CD14-positive monocyte (primary cell): ENCODE data around the gene DGKQ. TPM values are rescaled to one million over a fixed set of nuclear protein-coding genes. Genes with fewer than 3 reads are reported as not detected.

Experiments
- DNase-seq, 3 donors: peaks; one replicate each; pipeline ENCODE4 v3.0.0-alpha.2; 2011 to 2022
- H2AFZ ChIP-seq: 2 replicates; pipeline ENCODE4 v1.6.0; 2012; ENCODE audit warnings: mild to moderate bottlenecking, low read depth, low read length, inconsistent platforms; ENCODE audit not compliant: insufficient read depth, poor library complexity, severe bottlenecking
- H3K27ac ChIP-seq, 2 donors: 1 replicate in 1 of 2; 2 replicates in 1 of 2; pipeline ENCODE4 v1.5.1; 2012 to 2013; ENCODE audit warnings: low read length in 2 of 2, control low read depth in 1 of 2, inconsistent platforms in 1 of 2, low read depth in 1 of 2, mild to moderate bottlenecking in 1 of 2
- H3K27me3 ChIP-seq, 2 donors: one replicate each; pipeline versions ENCODE4 v1.6.0 to v1.6.1; 2011 to 2013; ENCODE audit warnings: low read length in 2 of 2; ENCODE audit not compliant: control insufficient read depth in 2 of 2, insufficient read depth in 2 of 2
- H3K36me3 ChIP-seq, 2 donors: replicated peaks in 1 of 2; 1 replicate in 1 of 2; 2 replicates in 1 of 2; pipeline versions ENCODE4 v1.5.1 to v1.6.1; 2012 to 2013; ENCODE audit warnings: low read length in 2 of 2, control low read depth in 1 of 2, inconsistent platforms in 1 of 2, mild to moderate bottlenecking in 1 of 2; ENCODE audit not compliant: insufficient read depth in 2 of 2, control insufficient read depth in 1 of 2
- H3K4me1 ChIP-seq, 2 donors: 1 replicate in 1 of 2; 2 replicates in 1 of 2; pipeline versions ENCODE4 v1.5.1 to v1.6.1; 2012 to 2013; ENCODE audit warnings: low read length in 2 of 2, control low read depth in 1 of 2, inconsistent platforms in 1 of 2, mild to moderate bottlenecking in 1 of 2, moderate library complexity in 1 of 2; ENCODE audit not compliant: insufficient read depth in 2 of 2, control insufficient read depth in 1 of 2
- H3K4me2 ChIP-seq: replicated peaks from 2 replicates; pipeline ENCODE3; 2012; ENCODE audit warnings: low read length, moderate library complexity, mild to moderate bottlenecking; ENCODE audit not compliant: poor library complexity, severe bottlenecking; ENCODE audit errors: extremely low read depth
- H3K4me3 ChIP-seq, 3 experiments: fragments of 200-600 bp in 1 of 3; sonication (generic) in 1 of 3; replicated peaks in 1 of 3; 1 replicate in 2 of 3; 2 replicates in 1 of 3; pipeline ENCODE4 v1.5.1; 2011 to 2013; ENCODE audit warnings: low read length in 3 of 3, mild to moderate bottlenecking in 3 of 3, control low read depth in 2 of 3, low read depth in 2 of 3, inconsistent platforms in 1 of 3, moderate library complexity in 1 of 3
- H3K79me2 ChIP-seq: 2 replicates; pipeline ENCODE4 v1.6.0; 2012; ENCODE audit warnings: mild to moderate bottlenecking, control low read depth, inconsistent platforms, low read length, moderate library complexity; ENCODE audit not compliant: insufficient read depth
- H3K9ac ChIP-seq: 2 replicates; pipeline ENCODE4 v1.6.0; 2017; ENCODE audit warnings: low read length, mild to moderate bottlenecking; ENCODE audit not compliant: insufficient read depth, poor library complexity, severe bottlenecking
- H3K9me3 ChIP-seq, 2 donors: replicated peaks in 1 of 2; 1 replicate in 1 of 2; 2 replicates in 1 of 2; pipeline versions ENCODE4 v1.5.1 to v1.6.1; 2012 to 2013; ENCODE audit warnings: low read length in 2 of 2, control low read depth in 1 of 2; ENCODE audit not compliant: control insufficient read depth in 1 of 2, insufficient read depth in 1 of 2
- H4K20me1 ChIP-seq: 2 replicates; pipeline ENCODE4 v1.6.0; 2012; ENCODE audit warnings: mild to moderate bottlenecking, low read length, control low read depth, moderate library complexity; ENCODE audit not compliant: insufficient read depth
- H3K27ac Mint-ChIP-seq, 7 donors: one replicate each; pipeline ENCODE4 v1.8.0; 2020; ENCODE audit warnings: mild to moderate bottlenecking in 7 of 7, mixed read lengths in 7 of 7, moderate library complexity in 6 of 7, inconsistent platforms in 2 of 7
- H3K27me3 Mint-ChIP-seq, 3 donors: one replicate each; pipeline ENCODE4 v1.8.0; 2021 to 2022; ENCODE audit warnings: low read depth in 3 of 3, mild to moderate bottlenecking in 3 of 3, mixed read lengths in 3 of 3, moderate library complexity in 3 of 3, inconsistent platforms in 1 of 3
- H3K36me3 Mint-ChIP-seq, 2 donors: one replicate each; pipeline ENCODE4 v1.8.0; 2020; ENCODE audit warnings: mixed read lengths in 2 of 2, inconsistent platforms in 1 of 2, mild to moderate bottlenecking in 1 of 2
- H3K4me1 Mint-ChIP-seq: one replicate; pipeline ENCODE4 v1.8.0; 2020; ENCODE audit warnings: mild to moderate bottlenecking, mixed read lengths
- H3K4me3 Mint-ChIP-seq, 2 donors: one replicate each; pipeline ENCODE4 v1.8.0; 2020; ENCODE audit warnings: mild to moderate bottlenecking in 2 of 2, mixed read lengths in 2 of 2, moderate library complexity in 1 of 2
- H3K9me3 Mint-ChIP-seq, 7 donors: one replicate each; pipeline ENCODE4 v1.8.0; 2020 to 2022; ENCODE audit warnings: mixed read lengths in 7 of 7, mild to moderate bottlenecking in 6 of 7, moderate library complexity in 6 of 7, inconsistent platforms in 2 of 7
- WGBS: methylation state at CpG from one replicate; pipeline ENCODE4 v1.1.5; 2013; ENCODE audit warnings: missing lambda C conversion rate; ENCODE audit not compliant: insufficient coverage; 5-methylcytosine and 5-hydroxymethylcytosine counted together
- intact Hi-C, 2 donors: fragments of 100-400 bp; cut with micrococcal nuclease; formaldehyde crosslinking; loops; one replicate each; pipeline versions ENCODE4 v1.15.0 to v1.15.1; 2023
- polyA plus RNA-seq, 3 donors: library from polyadenylated mRNA; depleted of rRNA in 1 of 3; unstranded in 2 of 3; stranded (reverse) in 1 of 3; fragments of 300-500 nt in 2 of 3; fragments of >200 nt in 1 of 3; fragmentation: Illumina TruSeq in 2 of 3; gene quantifications; 1 replicate in 2 of 3; 2 replicates in 1 of 3; pipeline ENCODE4 v1.2.3, GENCODE V29; 2012 to 2021
- TF ChIP-seq, protein P1 (sequence below): fragments of 200-600 bp; IDR thresholded peaks from one replicate; pipeline ENCODE4 v1.8.0; 2022; ENCODE audit warnings: antibody characterized with exemption, mild to moderate bottlenecking

The DGKQ gene
- polyA plus RNA-seq, 3 donors = 0.58 to 23.1 (median 2.4) TPM

DNA sequence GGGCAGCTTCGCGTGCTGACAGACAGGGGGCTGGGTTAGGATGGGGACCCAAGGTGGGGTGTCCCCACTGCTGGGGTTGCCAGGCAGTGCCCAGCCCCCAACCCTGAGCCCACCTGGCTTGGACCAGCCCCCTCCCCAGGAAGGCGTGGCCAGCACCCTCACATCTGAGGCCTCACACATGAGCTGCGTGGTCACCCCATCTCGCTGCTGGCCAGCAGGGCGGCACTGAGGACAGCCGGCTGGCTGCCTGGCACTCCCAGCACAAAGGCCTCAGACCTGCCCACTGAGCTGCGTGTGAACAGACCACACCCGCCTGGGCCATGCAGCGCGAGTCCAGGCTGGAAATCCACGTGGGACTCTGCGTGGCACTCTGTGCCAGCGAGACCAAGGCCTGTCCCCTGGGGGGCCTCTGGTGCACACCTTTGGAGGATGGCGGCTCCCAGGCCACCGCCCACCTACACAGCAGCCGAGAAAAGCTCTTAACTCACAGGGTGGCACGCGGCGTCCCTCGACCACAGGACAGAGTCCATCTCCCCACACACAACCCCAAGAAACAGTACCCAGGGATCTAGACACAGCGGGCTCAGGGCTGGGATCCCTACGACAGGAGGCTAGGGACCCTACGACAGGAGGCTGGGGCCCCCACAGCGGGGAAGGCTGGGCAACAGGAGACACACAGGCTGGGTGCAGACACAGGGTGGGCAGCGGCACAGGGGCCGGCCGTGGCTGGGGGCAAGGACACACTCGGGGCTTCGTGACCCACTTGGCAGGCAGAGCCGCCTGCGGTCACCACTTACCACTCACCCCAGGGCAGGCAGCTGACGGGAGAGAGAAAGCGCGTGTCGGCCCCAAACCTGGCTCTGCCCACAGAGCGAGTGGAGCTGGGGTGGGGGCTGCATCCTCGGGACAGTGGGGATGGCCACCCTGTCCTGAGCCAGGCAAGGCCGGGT is 9.8 kb downstream of the DGKQ start:
- Mint-ChIP-seq H3K27ac (peak overlapping the region in 2 of 7 donors; percentile 14 to 57), H3K27me3 (peaks cover 2 to 6% (median 2%) of the 10 kb centered on the region in 3 donors), H3K36me3 (peaks cover 17 to 35% of the 10 kb centered on the region in 2 donors), H3K4me3 (no peak overlapping the region), H3K4me1 (no peaks in the 10 kb centered on the region), H3K9me3 (no peaks in the 10 kb centered on the region)
- no peaks in the 10 kb centered on the region for H3K9me3 ChIP-seq
- 95% methylated on average over 28 of the region's 39 CpGs for WGBS
- no peak for DNase-seq
- H3K4me3 ChIP-seq = no peak overlapping the region
- intact Hi-C loops = no loop called here
- H3K79me2 ChIP-seq = no peaks in the 10 kb centered on the region
- TF ChIP-seq, protein P1, sequence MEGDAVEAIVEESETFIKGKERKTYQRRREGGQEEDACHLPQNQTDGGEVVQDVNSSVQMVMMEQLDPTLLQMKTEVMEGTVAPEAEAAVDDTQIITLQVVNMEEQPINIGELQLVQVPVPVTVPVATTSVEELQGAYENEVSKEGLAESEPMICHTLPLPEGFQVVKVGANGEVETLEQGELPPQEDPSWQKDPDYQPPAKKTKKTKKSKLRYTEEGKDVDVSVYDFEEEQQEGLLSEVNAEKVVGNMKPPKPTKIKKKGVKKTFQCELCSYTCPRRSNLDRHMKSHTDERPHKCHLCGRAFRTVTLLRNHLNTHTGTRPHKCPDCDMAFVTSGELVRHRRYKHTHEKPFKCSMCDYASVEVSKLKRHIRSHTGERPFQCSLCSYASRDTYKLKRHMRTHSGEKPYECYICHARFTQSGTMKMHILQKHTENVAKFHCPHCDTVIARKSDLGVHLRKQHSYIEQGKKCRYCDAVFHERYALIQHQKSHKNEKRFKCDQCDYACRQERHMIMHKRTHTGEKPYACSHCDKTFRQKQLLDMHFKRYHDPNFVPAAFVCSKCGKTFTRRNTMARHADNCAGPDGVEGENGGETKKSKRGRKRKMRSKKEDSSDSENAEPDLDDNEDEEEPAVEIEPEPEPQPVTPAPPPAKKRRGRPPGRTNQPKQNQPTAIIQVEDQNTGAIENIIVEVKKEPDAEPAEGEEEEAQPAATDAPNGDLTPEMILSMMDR = no peak
- H4K20me1 ChIP-seq = peaks cover 23% of the 10 kb centered on the region
- H3K9ac ChIP-seq = no peak overlapping the region
- H3K27ac ChIP-seq = no peak overlapping the region
- no peak overlapping the region for H3K4me2 ChIP-seq
- H3K27me3 ChIP-seq = peaks cover 0 to 8% of the 10 kb centered on the region in 2 donors
- no peaks in the 10 kb centered on the region for H3K4me1 ChIP-seq
- no peak overlapping the region for H2AFZ ChIP-seq
- peaks cover 22 to 79% of the 10 kb centered on the region in 2 donors for H3K36me3 ChIP-seq

DNA sequence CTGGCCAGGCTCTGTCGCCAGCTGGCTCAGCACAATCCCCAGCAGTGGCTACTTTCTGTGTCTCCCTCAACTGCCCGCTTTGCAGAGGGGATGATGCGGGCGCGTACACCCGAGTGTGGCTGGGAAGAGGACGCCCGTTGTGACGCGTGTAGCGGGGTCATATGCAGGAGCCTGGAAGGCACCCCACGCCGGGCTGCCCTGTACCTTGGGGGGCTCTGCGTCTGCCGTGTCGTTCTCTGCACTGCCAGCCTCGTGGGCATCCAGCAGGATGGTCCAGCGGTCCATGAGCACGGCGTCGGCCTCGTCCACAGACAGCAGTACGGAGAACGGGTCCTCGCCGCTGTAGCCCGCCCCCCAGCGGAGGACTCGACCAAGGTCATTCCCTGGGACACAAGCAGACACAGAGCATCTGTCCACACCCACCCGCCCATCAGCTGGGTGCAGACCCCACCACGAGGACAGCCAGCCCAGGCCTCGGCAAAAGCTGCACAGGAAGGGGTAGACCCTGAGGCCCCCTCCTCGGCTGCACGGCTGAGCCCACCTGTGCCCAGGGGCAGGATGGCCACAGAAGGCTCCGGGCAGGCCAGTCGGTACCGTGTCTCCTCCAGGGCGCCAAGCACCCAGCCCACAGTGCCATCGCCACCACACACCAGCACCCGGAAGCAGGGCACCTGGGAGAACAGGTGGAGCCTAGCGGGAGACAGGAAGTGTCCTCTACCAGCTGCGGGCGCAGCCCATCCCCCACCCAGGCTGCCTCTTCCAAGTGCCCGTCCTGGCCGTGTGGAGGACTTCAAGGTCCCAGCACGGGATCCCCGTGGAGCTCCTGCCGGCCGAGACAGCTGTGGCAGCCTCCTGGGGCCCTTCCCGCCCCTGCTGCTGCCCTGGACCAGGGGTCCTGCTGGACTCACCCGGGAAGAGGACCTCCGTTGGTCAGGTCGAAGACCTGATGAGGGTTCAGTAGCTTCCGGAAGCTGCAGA is 10.8 kb downstream of the DGKQ start:
- H3K27me3 Mint-ChIP-seq = no peaks in the 10 kb centered on the region
- Histone ChIP-seq H3K79me2 (no peaks in the 10 kb centered on the region), H3K4me2 (no peak overlapping the region), H4K20me1 (peaks cover 22% of the 10 kb centered on the region), H3K27me3 (peaks cover 0 to 2% of the 10 kb centered on the region in 2 donors), H3K4me1 (no peaks in the 10 kb centered on the region), H3K4me3 (no peak overlapping the region), H3K36me3 (peaks cover 28 to 90% of the 10 kb centered on the region in 2 donors), H2AFZ (no peak overlapping the region), H3K9ac (no peak overlapping the region), H3K27ac (no peak overlapping the region), H3K9me3 (no peaks in the 10 kb centered on the region)
- no peak for DNase-seq
- no peak overlapping the region for H3K27ac Mint-ChIP-seq
- 94% methylated on average over 54 of the region's 54 CpGs for WGBS
- H3K4me3 Mint-ChIP-seq = no peak overlapping the region
- intact Hi-C loops = no loop called here
- H3K9me3 Mint-ChIP-seq = no peaks in the 10 kb centered on the region
- H3K4me1 Mint-ChIP-seq = no peaks in the 10 kb centered on the region
- peaks cover 25 to 45% of the 10 kb centered on the region in 2 donors for H3K36me3 Mint-ChIP-seq
- TF ChIP-seq, protein P1 = no peak
